HG03571 (cell line): Measurements from ENCODE around the gene CASQ1.

Experiments used
- ATAC-seq: cut with Tn5 transposase; IDR thresholded peaks from one replicate; pipeline ENCODE4 v1.9.1; 2021; ENCODE audit not compliant: unreplicated experiment

CASQ1 gene

DNA sequence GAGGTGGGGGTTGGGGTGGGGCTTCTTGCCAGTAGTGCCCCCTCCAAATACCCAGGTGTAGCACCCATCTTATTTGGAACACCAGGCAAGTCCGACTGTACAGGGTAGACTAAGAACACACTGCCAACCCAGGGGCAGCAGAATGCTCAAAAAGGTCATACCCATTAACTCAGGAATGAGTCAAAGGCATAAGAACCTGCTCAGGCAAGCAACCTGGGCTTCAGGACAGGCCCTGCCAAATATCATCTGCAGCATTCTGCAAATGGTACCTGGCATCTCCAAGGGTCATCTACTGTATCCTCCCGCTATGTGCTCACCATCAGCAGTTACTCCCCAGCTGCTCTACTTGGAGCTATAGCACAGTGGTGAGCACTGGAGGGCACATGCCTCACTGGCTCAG, 34.2 kb downstream of the CASQ1 start:
- ATAC-seq = no peak

DNA sequence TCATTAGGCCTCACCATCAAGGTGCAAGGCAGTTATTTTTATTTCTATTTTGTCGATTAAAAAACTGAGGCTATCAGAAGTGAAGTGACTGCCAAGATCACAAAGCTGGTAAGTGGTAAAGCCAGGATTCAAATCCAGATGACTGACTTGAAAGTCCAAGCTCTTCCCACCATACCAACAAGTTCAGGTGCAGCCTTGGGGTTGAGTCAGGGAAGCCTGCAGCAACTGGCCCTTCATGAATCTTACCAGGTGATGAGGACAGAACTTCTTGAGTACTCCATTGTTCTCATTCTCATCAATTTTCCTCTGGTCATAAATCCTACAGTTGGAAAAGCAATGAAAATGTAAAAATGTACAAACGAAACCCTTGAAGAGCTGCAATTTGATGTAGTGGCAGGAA, 35.0 kb downstream of the CASQ1 start:
- no peak for ATAC-seq

DNA sequence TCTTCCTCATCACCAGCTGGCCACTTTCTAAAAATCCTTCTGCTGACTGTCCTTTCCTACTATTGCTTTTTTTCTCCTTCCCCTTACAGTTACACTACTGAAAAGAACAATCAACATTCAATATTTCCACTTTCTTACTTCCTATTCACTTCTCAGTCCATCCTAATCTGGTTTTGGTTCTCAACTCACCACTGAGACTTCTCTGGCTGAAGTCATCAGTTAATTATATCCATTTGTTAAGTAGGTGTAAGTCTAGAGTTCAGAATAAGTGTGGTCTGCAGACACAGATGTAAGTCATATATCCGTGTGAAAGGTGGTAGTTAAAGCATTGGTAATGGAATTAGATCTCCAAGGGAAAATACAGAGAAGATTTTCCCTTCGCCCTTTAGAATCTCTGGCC, 36.2 kb downstream of the CASQ1 start:
- no peak for ATAC-seq

DNA sequence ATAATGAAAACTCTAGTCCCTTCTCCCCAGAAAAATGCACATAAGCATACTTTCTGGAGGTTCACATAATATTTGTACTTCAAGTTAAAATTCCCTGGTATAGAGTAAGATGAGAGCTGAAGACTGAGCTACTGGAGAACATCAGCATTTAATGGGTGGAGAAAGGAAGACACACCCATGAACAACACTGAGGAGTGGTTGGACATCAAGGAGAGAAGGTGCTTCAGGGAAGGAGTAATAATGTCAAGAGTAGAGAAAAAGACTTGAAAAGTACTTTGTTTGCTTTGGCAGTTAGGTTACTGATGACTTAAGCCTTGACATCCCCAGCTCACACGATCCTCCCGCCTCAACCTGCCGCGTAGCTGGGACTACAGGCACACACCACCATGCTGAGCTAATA, 36.7 kb downstream of the CASQ1 start:
- ATAC-seq = no peak

DNA sequence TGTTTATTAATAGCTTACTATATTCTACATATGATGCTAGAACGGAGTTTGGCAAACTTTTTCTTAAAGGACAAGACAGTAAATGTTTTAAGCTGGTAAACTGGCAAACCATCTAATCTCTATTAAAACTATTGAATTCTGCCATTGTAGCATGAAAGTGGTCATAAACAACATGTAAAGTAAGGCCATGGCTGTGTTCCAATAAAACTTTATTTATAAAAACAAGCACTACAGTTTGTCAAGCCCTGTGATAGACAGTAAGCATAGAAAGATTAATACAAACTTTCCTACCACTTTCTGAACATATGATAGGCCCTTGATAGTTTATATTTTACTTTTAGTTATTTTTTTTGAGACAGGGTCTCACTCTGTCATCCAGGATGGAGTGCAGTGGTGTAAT, 37.2 kb downstream of the CASQ1 start:
- no peak for ATAC-seq

DNA sequence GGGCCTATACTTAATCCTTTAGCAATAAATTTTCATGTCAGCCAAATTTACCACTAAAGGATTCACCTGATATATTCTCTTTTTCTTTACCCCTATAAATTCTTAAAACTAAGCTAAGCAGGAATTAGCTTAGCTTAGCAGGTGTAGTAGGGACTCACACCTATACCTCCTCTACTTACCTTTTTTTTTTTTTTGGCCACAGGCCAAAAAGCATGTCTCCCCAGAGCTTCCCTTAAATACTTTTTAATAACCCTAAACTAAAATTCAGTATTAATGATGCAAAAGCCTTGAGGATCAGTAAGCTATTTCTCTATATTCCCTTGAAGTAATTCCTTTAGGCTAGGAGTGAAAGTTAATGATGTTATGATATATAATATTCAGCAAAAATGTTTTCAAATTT, 38.1 kb downstream of the CASQ1 start:
- ATAC-seq = no peak

DNA sequence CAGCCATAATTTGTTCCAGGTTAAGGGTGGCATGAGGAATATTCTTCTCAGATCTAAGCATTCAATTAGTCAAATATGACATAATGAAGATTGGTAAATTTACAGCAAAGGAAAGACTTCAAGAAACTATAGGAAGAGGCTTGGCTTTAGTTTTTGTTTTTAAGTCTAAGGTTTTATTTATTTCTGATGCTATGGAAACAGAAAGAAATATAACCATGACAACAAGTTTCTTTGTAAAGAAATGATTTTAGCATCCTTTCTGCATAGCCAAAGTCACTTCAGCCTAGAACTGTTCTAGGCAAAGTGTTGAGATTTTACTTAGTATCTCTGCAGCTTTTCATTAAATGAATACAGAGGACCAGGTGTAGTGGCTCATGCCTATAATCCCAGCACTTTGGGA, 42.5 kb downstream of the CASQ1 start:
- no peak for ATAC-seq

DNA sequence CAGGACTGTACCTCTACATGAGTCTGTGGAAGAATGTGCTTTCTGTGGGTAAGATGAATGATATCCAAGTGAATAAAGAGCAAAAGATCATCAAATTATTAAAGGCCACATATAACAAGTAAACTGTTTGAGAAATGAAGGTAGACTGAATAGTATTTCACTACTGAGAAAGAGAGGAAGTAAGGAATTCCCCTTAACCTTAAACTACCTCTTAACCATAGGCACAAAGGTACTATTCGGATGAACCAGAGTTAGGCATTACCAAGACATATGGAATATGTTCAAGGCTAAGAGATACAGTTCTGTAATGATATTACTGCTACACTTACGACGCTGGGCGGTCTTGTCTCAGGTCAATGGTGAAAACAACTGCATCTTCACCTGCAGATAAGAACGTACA, 46.4 kb downstream of the CASQ1 start:
- no peak for ATAC-seq

DNA sequence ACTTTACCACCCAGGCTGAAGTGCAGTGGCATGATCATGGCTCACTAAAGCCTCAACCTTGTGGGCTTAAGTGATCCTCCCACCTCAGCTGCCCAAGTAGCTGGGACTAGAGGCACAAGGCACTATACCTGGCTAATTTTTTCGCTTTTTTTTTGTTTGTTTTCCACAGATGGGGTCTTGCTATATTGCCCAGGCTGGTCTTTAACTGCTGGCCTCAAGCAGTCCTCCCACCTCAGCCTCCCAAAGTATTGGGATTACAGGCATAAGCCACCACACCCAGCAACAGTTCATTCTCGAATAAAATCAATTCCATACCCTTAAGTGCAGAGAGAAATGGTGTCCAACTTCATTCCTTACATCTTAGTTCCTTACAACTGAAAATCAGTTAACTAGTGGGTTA, 47.2 kb downstream of the CASQ1 start:
- no peak for ATAC-seq

DNA sequence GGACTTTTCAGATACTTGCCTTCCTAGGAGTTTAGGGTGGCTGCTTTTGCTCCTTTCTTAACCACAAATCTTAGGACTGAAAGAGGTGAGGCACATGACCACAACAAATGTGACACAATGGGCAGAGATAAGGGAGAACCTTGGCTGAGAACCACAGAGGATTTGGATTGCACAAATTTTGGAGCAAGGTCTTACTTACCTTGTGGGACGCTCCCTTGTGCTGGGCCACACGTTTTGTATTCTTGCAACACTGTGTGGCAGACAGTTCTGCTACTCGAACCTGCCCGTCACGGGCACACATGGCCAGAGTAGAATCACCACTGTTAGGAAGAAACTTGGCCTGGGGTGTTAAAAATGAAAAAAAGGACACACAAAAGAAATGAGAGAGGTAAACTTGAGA, 48.0 kb downstream of the CASQ1 start:
- ATAC-seq = no peak

DNA sequence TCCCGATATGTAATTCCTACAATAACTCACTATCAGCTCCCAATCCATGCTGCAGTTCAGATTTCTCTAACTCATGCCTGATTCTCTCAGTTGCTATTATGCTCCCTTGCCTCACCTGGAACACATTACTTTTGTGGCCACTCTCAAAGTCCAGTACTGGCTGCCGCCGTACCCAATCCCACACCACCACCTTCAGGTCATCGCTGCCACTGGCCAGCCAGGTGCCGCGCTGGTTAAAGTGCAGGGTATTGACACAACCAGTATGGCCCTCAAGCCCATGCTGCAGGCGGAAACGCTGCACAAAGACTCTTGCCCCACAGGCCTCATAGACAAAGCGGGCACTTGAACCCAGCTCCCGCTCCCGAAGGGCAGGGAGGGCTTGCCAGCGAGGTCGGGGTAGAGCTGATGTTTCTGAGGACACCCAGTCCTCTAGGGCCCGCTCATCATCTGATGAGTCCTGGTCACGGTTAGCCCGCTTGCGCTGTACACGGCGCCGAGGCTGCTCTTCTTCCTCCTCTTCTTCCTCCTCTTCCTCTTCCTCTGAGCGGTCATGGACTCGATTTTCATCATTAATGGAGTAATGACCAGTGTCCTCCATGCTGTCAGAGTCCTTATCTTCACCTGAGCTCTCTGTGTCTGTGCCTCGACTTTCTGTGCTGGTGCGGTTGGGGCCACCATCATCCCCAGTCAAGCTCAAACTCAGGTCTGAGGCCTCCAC, 49.4 kb downstream of the CASQ1 start:
- ATAC-seq = no peak

DNA sequence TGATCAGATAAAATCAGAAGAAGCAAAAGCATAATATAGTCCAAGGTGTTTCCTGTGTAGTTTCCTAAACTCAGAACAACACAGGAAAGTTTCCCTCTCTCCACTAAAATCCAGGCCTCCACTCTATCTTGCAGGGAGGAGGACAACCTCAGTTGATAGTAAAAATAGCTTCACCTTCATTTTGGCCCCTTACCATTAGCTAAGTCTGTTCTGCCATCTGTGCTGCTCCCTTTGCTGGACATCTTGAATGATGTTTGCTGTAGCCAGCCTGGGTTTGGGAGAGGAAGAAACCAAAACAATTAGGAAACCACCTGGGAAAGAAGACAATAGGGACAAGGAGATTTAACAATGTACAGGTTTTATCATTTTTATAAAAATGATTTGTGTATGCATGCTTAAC, 53.4 kb downstream of the CASQ1 start:
- ATAC-seq = no peak

DNA sequence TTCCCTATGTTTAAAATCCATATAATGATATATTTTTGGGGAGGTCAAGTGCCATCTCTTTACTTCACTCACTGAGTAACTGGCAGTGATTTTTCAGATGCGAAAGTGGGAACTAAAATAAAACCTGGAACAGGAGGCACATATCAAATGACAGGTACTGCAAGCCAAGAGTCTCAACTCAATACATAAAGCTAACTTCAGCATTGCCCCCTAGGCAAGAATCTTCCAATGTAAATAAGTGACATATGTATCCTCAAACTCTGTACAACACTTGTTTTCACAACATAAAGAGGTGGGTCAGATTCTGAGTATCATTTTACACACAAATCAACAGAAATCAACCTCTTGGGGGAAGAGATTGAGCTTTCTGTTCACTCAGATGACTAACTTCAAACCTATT, 53.8 kb downstream of the CASQ1 start:
- ATAC-seq = no peak

DNA sequence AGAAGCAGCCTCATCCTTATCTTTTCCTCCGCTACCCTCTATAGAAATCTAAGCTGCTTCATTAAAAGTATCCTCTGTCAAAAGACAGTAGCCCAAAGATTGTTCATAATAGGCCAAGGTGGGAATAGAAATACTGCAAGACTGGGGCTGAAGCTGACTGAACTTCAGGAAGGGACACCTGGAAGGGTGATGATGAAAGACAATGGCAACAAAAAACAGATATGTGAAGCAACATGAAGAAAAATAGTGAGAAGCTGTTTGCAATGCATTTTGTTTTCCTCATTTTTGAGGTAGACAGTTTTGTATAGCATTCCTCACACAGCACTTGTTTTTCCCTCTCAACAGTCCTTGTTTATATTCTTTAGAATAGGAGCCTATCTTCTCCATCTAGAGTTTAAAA, 55.1 kb downstream of the CASQ1 start:
- no peak for ATAC-seq

DNA sequence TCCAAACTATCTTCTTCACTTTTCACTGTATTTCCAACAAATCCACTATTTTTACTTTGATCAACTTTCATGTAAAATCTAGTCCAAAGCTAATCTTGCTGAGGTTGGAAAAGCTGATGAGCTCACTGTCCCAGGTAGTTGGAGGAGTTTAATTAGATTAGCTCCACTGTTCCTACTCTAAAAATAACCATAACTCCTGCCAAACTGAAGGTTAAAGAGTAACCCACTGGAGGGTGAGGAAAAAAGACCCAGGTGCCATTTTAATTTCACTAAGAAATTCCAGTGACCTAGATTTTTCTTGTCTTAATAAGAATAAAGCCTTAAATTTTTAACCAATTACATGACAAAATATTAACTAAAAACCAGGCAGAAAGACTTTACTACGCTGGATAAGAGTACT, 56.7 kb downstream of the CASQ1 start:
- no peak for ATAC-seq

DNA sequence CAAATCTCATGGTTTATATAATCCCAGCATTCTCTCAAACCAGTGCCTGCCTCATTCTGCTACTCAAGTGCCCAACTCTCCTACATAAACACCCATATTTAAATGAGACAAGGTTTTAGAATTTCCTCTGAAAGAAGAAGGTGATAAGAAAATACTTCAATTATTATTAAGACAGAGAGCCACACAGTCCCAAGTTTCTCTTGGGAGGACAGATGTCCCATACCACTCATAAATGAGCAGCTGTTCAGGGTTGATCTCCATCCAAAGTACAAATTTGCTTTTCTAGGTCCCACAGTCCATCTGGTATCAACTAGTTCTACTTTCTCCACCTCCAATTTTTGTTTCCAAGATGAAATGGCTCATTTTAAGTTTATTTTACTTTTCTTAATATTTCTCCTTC, 60.6 kb downstream of the CASQ1 start:
- ATAC-seq = no peak
